Subcutaneous adipose tissue (tissue), 4 donors: ENCODE data around the gene GUK1. TPM values are rescaled to one million over a fixed set of nuclear protein-coding genes. Genes with fewer than 3 reads are reported as not detected.

ENCODE experiments used
- CTCF ChIP-seq: fragments of 450-650 bp; IDR thresholded peaks from one replicate; pipeline ENCODE4 v1.5.1; 2016; ENCODE audit warnings: low read depth, mild to moderate bottlenecking, control low read depth, antibody characterized with exemption, moderate library complexity
- total RNA-seq, 4 donors: library from RNA; depleted of rRNA; stranded (reverse); fragments of >200 nt; gene quantifications; one replicate each; pipeline ENCODE4 v1.1.0, GENCODE V29; 2016

The GUK1 gene
- total RNA-seq, 4 donors from 2014 or later = 179 to 306 (median 285) TPM

GRCh38 chr1:228152097-228152917, 12.2 kb downstream of the GUK1 start:
- no peak for TF ChIP-seq CTCF

- no peak for TF ChIP-seq CTCF
Observed at GRCh38 chr1:228152918-228153258, 12.8 kb downstream of the GUK1 start.

DNA sequence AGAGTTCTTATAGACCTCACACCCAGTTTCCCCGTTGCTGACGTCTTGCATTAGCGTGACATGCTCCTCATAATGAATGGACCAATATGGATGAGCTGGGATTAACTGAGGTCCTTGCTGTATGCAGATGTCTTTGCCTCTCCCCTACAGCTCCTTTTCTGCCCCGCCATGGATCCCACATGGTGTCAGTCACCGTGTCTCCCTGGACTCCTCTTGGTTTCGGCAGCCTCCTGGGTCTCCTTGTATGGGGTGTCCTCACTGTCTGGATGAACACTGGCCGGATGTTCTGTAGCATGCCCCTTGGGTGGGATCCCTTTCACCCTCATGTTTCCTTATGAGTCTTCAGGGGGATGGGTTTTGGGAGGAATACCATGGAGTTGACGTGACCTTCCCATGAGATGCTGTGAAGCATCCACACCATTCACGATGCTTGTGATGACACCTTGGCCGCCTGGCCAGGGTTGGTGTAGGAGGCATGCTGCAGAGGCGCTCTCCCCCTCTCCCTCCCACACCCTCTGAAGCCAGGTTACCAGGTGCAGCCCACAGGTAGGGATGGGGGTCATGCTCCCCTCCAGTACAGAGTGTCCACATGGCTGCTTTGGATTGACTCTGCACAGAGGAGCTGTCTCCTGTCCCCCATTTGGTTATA, 14.1 kb downstream of the GUK1 start:
- TF ChIP-seq CTCF = no peak

- no peak for TF ChIP-seq CTCF
Observed at GRCh38 chr1:228154670-228155571, 14.8 kb downstream of the GUK1 start.

DNA sequence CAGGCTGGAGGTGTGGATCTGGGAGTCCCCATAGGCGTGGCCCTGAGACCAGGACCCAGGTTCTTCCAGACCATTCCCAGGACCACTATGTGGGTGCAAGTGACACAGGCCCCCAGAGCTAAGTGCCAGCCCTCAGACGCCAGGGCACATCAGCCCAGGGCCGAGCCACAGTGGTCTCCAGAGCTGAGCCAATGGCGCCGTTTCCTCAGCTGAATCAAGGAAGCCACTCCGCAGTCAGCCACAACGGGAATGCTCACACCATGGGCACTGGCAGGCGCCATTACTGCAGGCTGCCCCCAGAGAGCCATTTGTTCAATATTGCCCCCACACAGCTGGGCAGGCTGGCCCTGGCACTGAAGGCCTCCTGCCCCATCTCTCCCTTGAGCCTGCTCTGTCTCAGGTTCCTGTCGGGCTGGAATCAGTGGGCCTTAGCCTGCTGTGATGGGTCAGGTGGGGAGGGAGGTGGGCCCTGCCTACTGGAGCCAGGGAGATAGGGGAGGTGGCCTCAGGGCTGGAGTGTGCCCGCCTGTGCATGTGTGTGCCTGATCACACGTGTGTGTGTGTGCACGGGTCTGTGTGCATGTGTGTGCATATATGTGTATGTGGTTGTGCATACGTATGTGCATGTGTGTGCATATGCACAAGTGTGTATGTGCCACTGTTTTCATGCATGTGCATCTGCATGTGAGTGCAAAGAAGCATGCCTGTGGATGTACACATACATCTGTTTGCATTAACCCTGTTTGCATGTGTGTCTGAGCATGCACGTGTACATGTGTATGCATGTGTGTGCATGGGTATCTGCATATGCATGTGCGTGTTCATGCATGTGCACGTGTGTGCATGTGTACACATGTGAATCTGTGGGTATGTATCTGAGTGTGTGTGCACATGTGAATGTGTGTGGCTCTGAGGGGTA, 15.8 kb downstream of the GUK1 start:
- TF ChIP-seq CTCF = no peak

- TF ChIP-seq CTCF = no peak
Observed at GRCh38 chr1:228156515-228156881, 16.4 kb downstream of the GUK1 start.
